ENCODE data around the gene CFAP161.

Gene CFAP161

DNA sequence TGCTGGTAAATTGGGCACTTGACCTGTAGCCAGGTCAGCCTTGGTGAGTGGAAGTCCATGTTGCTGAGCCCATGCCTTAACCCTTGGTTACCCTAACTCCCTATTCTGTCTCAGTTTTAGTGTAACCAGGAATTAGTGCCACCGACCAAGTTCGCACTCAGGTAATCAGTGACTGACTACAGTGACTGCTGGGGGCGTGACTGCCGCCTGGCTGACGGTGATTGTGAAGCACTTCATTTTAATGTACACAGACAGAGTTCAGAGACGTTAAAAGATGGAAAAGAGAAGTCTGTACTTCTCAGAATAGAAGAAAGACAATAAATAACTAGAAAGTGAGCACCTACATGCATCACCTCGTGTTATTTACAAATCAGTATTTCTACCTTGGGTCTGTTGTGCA is 17.3 kb downstream of the CFAP161 start:
- Histone ChIP-seq H3K4me3 (ENCODE audit: low read depth, low read length) (no peak overlapping the region), H3K9me3 (no peaks in the 10 kb centered on the region), H3K27me3 (no peaks in the 10 kb centered on the region), H3K36me3 (no peaks in the 10 kb centered on the region), H3K4me1 (no peaks in the 10 kb centered on the region)
- TF ChIP-seq, protein P1, sequence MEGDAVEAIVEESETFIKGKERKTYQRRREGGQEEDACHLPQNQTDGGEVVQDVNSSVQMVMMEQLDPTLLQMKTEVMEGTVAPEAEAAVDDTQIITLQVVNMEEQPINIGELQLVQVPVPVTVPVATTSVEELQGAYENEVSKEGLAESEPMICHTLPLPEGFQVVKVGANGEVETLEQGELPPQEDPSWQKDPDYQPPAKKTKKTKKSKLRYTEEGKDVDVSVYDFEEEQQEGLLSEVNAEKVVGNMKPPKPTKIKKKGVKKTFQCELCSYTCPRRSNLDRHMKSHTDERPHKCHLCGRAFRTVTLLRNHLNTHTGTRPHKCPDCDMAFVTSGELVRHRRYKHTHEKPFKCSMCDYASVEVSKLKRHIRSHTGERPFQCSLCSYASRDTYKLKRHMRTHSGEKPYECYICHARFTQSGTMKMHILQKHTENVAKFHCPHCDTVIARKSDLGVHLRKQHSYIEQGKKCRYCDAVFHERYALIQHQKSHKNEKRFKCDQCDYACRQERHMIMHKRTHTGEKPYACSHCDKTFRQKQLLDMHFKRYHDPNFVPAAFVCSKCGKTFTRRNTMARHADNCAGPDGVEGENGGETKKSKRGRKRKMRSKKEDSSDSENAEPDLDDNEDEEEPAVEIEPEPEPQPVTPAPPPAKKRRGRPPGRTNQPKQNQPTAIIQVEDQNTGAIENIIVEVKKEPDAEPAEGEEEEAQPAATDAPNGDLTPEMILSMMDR (IDR thresholded peaks at IDR 0.05; ENCODE audit: low read depth, low read length), result no peak
- no peak for DNase-seq

DNA sequence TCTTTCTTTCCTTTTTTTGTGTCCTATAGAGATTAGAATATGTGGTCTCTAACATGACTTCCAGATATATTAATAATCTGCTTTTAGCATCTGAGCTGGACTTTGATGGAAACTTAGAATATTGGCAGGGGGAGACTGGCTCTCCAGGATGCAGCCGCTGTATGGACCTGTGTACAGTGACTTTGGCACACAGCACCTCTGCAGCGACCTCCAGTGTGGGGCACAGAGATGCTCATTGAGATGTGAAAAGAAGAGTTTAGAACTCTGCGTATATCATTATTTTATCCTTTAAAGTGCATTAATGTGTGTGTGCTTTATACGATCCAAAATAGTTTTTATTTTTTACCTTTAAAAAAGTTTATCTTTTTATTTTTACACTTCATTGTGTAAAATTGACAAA is 18.3 kb downstream of the CFAP161 start:
- Histone ChIP-seq H3K4me1 (no peaks in the 10 kb centered on the region), H3K9me3 (no peaks in the 10 kb centered on the region), H3K4me3 (ENCODE audit: low read depth, low read length) (no peak overlapping the region), H3K36me3 (no peaks in the 10 kb centered on the region), H3K27me3 (no peaks in the 10 kb centered on the region)
- TF ChIP-seq, protein P1 (IDR thresholded peaks at IDR 0.05; ENCODE audit: low read depth, low read length), result 0 out of 2 replicates have a peak, but pooled peaks have one; percentile 4
- no peak for DNase-seq

DNA sequence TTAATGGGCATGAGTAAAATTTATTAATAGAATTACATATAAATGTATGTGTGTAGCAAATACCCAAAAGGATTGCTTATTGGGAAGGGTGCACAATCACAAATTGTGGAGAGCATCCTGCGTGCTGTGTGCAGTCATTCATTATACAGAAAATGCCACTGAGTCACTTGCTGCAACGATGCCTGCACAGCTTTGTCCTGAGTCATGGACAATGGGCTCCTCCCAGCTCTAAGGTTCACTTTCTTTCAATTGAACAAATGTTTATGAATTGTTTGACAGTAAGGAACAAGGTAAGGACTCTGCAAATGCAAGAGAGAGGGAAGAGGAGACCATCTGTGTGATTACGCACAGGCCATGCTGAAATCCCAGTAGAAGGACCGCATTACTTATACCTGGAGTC is 18.7 kb downstream of the CFAP161 start:
- TF ChIP-seq, protein P1 (IDR thresholded peaks at IDR 0.05; ENCODE audit: low read depth, low read length), result no peak

DNA sequence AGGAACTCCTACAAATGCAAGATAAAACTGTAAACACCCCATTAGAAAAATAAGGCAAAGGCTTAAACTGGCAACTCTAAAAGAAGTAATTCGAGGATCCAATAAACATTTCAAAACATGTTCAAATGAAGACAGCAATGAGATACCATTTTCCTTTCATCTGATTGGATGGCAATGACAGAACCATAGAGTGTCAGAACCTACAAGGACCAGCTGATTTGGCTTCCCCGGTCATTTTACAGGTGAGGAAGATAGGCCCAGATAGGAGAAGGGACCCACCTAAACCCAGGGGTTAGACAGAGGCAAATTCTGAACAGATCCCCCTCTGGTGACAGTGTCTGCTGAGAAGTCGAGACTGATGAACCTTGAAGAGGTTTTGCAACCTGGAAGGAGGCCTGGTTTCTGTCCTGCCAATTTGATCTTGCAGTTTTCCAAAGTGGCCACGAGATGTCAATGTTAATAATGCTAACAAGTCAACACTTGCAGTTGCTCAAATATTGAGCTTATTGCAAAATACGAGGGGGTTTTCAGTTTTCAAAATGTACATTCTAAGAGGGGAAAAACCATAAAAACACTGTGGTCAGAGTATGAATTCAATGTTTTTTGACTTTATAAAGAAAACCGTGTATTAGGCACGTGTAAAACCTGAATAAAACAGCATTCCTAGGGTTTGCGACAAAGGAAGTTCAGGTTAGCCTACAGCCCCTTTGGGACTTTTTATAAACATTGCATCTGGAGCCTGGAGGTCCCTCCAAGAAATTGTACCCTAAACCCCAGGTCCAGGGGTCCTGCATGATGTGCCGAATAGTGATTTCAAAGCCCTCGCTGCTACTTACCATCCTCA is 21.5 kb downstream of the CFAP161 start:
- H3K27me3 ChIP-seq, result no peaks in the 10 kb centered on the region
- TF ChIP-seq, protein P1 (IDR thresholded peaks at IDR 0.05; ENCODE audit: low read depth, low read length), result peak; percentile 52
- H3K4me3 ChIP-seq (ENCODE audit: low read depth, low read length), result no peak overlapping the region
- H3K4me1 ChIP-seq, result no peaks in the 10 kb centered on the region
- DNase-seq, result no peak
- H3K9me3 ChIP-seq, result no peaks in the 10 kb centered on the region
- no peaks in the 10 kb centered on the region for H3K36me3 ChIP-seq

More for the DNA sequence above, 18.7 kb downstream of the CFAP161 start:
- Histone ChIP-seq H3K27me3 (no peaks in the 10 kb centered on the region), H3K36me3 (no peaks in the 10 kb centered on the region), H3K4me1 (no peaks in the 10 kb centered on the region), H3K4me3 (ENCODE audit: low read depth, low read length) (no peak overlapping the region), H3K9me3 (no peaks in the 10 kb centered on the region)
- DNase-seq, result no peak

DNA sequence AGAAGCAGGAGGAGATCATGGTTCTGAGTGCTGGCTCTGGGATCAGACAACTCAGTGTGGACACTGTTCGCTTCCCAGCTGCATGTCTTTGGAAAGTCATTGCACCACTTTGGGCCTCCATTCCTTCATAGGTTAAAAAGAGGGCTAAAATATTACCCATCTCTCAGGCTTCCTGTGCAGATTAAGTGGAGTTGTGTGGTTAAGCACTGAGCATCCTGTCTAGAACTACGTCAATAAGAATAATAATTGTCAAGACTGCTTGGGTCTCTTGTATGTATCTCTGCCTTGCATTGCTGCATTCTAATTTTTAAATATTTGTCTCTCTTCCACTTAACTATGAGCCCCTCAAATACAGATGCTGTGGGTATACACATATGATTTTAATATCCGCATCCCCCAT is 22.3 kb downstream of the CFAP161 start:
- no peaks in the 10 kb centered on the region for H3K9me3 ChIP-seq
- no peak for DNase-seq
- H3K27me3 ChIP-seq, result no peaks in the 10 kb centered on the region
- no peak overlapping the region for H3K4me3 ChIP-seq (ENCODE audit: low read depth, low read length)
- TF ChIP-seq, protein P1 (IDR thresholded peaks at IDR 0.05; ENCODE audit: low read depth, low read length), result no peak
- no peaks in the 10 kb centered on the region for H3K4me1 ChIP-seq
- no peaks in the 10 kb centered on the region for H3K36me3 ChIP-seq

DNA sequence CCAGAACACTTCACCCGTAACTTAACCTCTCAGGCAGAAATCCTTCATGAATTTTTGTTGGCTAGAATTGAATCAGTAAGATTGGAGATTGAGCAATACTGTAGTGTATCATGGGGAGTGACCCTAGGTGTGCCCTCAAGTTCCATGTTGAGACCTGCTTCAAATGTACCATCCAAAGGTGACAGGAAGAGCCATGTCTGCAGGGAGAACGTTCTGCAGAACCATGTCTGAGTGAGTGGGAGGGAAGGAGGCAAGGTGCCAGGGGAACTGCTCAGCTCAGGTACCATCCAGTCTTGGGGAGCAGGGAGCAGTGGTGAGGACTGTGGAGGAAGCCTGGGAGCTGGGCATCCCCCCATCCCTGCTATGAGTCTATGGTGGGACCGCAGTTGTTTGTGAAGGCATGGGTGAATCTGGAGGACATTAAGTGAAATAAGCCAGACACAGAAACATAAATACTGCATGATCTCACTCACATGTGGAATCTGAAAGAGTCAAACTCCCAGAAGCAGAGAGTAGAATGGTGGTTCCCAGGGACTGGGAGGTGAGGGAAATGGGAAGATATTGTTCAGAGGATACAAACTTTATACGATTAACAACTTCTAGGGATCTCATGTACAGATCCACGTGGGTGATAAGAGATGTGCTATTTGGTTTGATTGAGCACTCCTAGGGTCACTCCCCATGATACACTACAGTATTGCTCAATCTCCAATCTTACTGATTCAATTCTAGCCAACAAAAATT is 23.3 kb downstream of the CFAP161 start:
- Histone ChIP-seq H3K4me3 (ENCODE audit: low read depth, low read length) (no peak overlapping the region), H3K4me1 (no peaks in the 10 kb centered on the region), H3K36me3 (no peaks in the 10 kb centered on the region), H3K27me3 (no peaks in the 10 kb centered on the region), H3K9me3 (no peaks in the 10 kb centered on the region)
- TF ChIP-seq, protein P1 (IDR thresholded peaks at IDR 0.05; ENCODE audit: low read depth, low read length), result no peak
- no peak for DNase-seq
